NCI-H774 (cell line): ENCODE results near the gene SYT11.
"Not testable (repeated sequence)": the region's sequence is repeated elsewhere in the genome, so short reads cannot be mapped to it uniquely, and the experiment has no call there.

Experiments used
- DNase-seq: peaks from one replicate; lab custom pipeline; 2025; lab: John Stamatoyannopoulos, UW

SYT11 gene

GRCh38 chr1:155897746-155898145, 38.4 kb downstream of the SYT11 start:
- DNase-seq, result no peak

GRCh38 chr1:155898888-155899287, 39.5 kb downstream of the SYT11 start:
- DNase-seq, result no peak

GRCh38 chr1:155899683-155900082, 40.3 kb downstream of the SYT11 start:
- no peak for DNase-seq

GRCh38 chr1:155900161-155900560, 40.8 kb downstream of the SYT11 start:
- DNase-seq, result no peak

GRCh38 chr1:155904261-155904660, 44.9 kb downstream of the SYT11 start:
- DNase-seq, result no peak

GRCh38 chr1:155909894-155910293, 50.5 kb downstream of the SYT11 start:
- DNase-seq, result no peak

- DNase-seq, result no peak
Measured at GRCh38 chr1:155910621-155911121, 51.3 kb downstream of the SYT11 start.

- DNase-seq, result peak; percentile 84
Measured at GRCh38 chr1:155911156-155912055, 52.0 kb downstream of the SYT11 start, which contains the start of gene RIT1. Gene RIT1 (minus strand): TSS chr1:155911349. CDS start chr1:155910761, 588 bp downstream.

GRCh38 chr1:155912056-155912536, 52.7 kb downstream of the SYT11 start:
- DNase-seq, result no peak

- DNase-seq, result no peak
Measured at GRCh38 chr1:155913969-155914757, 54.8 kb downstream of the SYT11 start.

GRCh38 chr1:155918660-155919059, 59.3 kb downstream of the SYT11 start:
- DNase-seq, result no peak

- no peak for DNase-seq
Measured at GRCh38 chr1:155919801-155920200, 60.4 kb downstream of the SYT11 start.

GRCh38 chr1:155920717-155921116, 61.4 kb downstream of the SYT11 start:
- no peak for DNase-seq

GRCh38 chr1:155925506-155925905, 66.1 kb downstream of the SYT11 start:
- DNase-seq, result no peak

- no peak for DNase-seq
Measured at GRCh38 chr1:155929057-155929456, 69.7 kb downstream of the SYT11 start.

- not testable (repeated sequence) for DNase-seq
Measured at GRCh38 chr1:155930725-155931124, 71.4 kb downstream of the SYT11 start.

- no peak for DNase-seq
Measured at GRCh38 chr1:155931332-155932038, 72.1 kb downstream of the SYT11 start.

GRCh38 chr1:155932081-155932480, 72.7 kb downstream of the SYT11 start:
- DNase-seq, result no peak

- DNase-seq, result no peak
Measured at GRCh38 chr1:155932487-155932886, 73.1 kb downstream of the SYT11 start.

GRCh38 chr1:155933591-155934096, 74.3 kb downstream of the SYT11 start:
- no peak for DNase-seq

GRCh38 chr1:155934097-155934935, 74.9 kb downstream of the SYT11 start, which contains the start of gene KHDC4:
Gene KHDC4 (minus strand): TSS chr1:155934413. CDS start chr1:155934373, 40 bp downstream.
- peak; percentile 99 for DNase-seq
